Stomach (tissue), 4 donors: ENCODE data around the gene CCDC83.

Source experiments
- CTCF ChIP-seq, 7 experiments: fragments of 450-650 bp in 4 of 7; fragments of 200-600 bp in 3 of 7; sonication (generic) in 3 of 7; IDR thresholded peaks; one replicate each; pipeline ENCODE4 v1.5.1; 2016 to 2019; ENCODE audit warnings: antibody characterized with exemption in 7 of 7, control low read depth in 2 of 7, mild to moderate bottlenecking in 1 of 7
- POLR2A ChIP-seq, 4 donors: fragments of 450-650 bp; IDR thresholded peaks; one replicate each; pipeline ENCODE4 v1.6.1; 2016; ENCODE audit warnings: antibody characterized with exemption in 4 of 4, control low read depth in 2 of 4, mild to moderate bottlenecking in 1 of 4, moderate library complexity in 1 of 4
- POLR2AphosphoS5 ChIP-seq, 3 donors: sonication (generic); formaldehyde crosslinking; IDR thresholded peaks; one replicate each; pipeline ENCODE4 v1.6.1; 2016; ENCODE audit warnings: antibody characterized with exemption in 3 of 3

DNA sequence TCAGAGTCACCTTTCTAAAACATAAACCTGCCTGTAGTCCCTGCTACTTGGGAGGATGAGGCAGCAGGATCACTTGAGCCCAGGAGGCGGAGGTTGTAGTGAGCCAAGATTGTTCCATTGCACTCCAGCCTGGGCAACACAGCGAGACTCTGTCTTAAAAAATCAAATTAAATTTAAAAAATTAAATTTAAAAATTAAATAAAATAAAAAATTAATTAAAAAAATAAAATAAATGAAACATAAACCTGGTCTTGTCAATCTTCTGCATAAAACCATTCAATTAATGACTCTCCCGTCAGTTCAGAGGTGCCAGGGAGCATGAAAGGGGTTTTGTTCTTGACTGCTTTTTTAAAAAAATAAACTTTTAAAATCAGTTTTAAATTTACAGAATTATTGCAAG, 48.6 kb downstream of the CCDC83 start:
- TF ChIP-seq CTCF (IDR thresholded peaks at IDR 0.05), result no peak
- no peak for TF ChIP-seq POLR2AphosphoS5 (IDR thresholded peaks at IDR 0.05)
- TF ChIP-seq POLR2A (IDR thresholded peaks at IDR 0.05), result no peak
